T1000 (cell line): ENCODE measurements around the gene BORCS8.
"Not testable (repeated sequence)": the region's sequence is repeated elsewhere in the genome, so short reads cannot be mapped to it uniquely, and the experiment has no call there.

ENCODE experiments used
- DNase-seq: peaks from one replicate; lab custom pipeline; 2025; ENCODE audit warnings: mixed read lengths; lab: John Stamatoyannopoulos, UW

The BORCS8 gene

GRCh38 chr19:19192078-19192882 is at the start of gene BORCS8, which contains the start of gene RFXANK:
Gene BORCS8 (minus strand): TSS chr19:19192152. CDS start chr19:19192117, 35 bp downstream.
Gene RFXANK (plus strand): TSS chr19:19192258. CDS start chr19:19193947, 1,689 bp downstream.
- DNase-seq, result peak; percentile 95

GRCh38 chr19:19240476-19240875 is 48.5 kb upstream of the BORCS8 start:
- DNase-seq, result no peak

GRCh38 chr19:19239675-19240074 is 47.7 kb upstream of the BORCS8 start:
- DNase-seq, result no peak

GRCh38 chr19:19238126-19238894 is 46.4 kb upstream of the BORCS8 start:
- no peak for DNase-seq

- DNase-seq, result no peak
Observed at GRCh38 chr19:19236173-19236572, 44.2 kb upstream of the BORCS8 start.

GRCh38 chr19:19234220-19234816 is 42.4 kb upstream of the BORCS8 start:
- no peak for DNase-seq

GRCh38 chr19:19232261-19232721 is 40.3 kb upstream of the BORCS8 start:
- no peak for DNase-seq

- DNase-seq, result no peak
Observed at GRCh38 chr19:19230999-19231398, 39.0 kb upstream of the BORCS8 start.

GRCh38 chr19:19229701-19230100 is 37.7 kb upstream of the BORCS8 start:
- no peak for DNase-seq

GRCh38 chr19:19227217-19227616 is 35.3 kb upstream of the BORCS8 start:
- no peak for DNase-seq

- DNase-seq, result no peak
Observed at GRCh38 chr19:19226663-19227062, 34.7 kb upstream of the BORCS8 start.

- no peak for DNase-seq
Observed at GRCh38 chr19:19226204-19226603, 34.3 kb upstream of the BORCS8 start.

GRCh38 chr19:19224852-19225494 is 33.0 kb upstream of the BORCS8 start:
- no peak for DNase-seq

- no peak for DNase-seq
Observed at GRCh38 chr19:19224150-19224851, 32.3 kb upstream of the BORCS8 start.

GRCh38 chr19:19223636-19224035 is 31.7 kb upstream of the BORCS8 start:
- DNase-seq, result no peak

GRCh38 chr19:19223060-19223459 is 31.1 kb upstream of the BORCS8 start:
- DNase-seq, result no peak

GRCh38 chr19:19221000-19221399 is 29.0 kb upstream of the BORCS8 start:
- DNase-seq, result not testable (repeated sequence)

GRCh38 chr19:19218911-19219310 is 27.0 kb upstream of the BORCS8 start:
- DNase-seq, result no peak

GRCh38 chr19:19217099-19217498 is 25.1 kb upstream of the BORCS8 start:
- DNase-seq, result no peak

GRCh38 chr19:19215792-19216191 is 23.8 kb upstream of the BORCS8 start:
- no peak for DNase-seq

GRCh38 chr19:19214892-19215291 is 22.9 kb upstream of the BORCS8 start:
- peak; percentile 12 for DNase-seq

GRCh38 chr19:19214159-19214490 is 22.2 kb upstream of the BORCS8 start:
- no peak for DNase-seq
